ENCODE data around the gene P4HB. TPM values are rescaled to one million over a fixed set of nuclear protein-coding genes. Genes with fewer than 3 reads are reported as not detected.

The P4HB gene
- total RNA-seq, 4 donors from 2014 or later, result 685 to 999 (median 839) TPM

GRCh38 chr17:81813861-81814683 lies 46.3 kb downstream of the P4HB start:
- intact Hi-C loops (cut with DNase I; ENCODE audit: low total_unique reads), result no loop called here
- no peak for TF ChIP-seq POLR2A (IDR thresholded peaks at IDR 0.05)
- TF ChIP-seq CTCF (IDR thresholded peaks at IDR 0.05), result no peak
- 80 to 84% methylated on average over 35 to 40 of the region's 41 CpGs for WGBS, 2 donors
- no peak for DNase-seq (ENCODE audit: low spot score in 2 of 2)
- H3K4me3 ChIP-seq (ENCODE audit: low read depth, poor library complexity, severe bottlenecking), result no peak overlapping the region

GRCh38 chr17:81813371-81813684 lies 47.0 kb downstream of the P4HB start:
- no peak for TF ChIP-seq POLR2A (IDR thresholded peaks at IDR 0.05)
- H3K4me3 ChIP-seq (ENCODE audit: low read depth, poor library complexity, severe bottlenecking), result no peak overlapping the region
- intact Hi-C loops (cut with DNase I; ENCODE audit: low total_unique reads), result no loop called here
- 90 to 91% methylated on average over 1 to 12 of the region's 15 CpGs for WGBS, 2 donors
- no peak for DNase-seq (ENCODE audit: low spot score in 2 of 2)

- no peak overlapping the region for H3K4me3 ChIP-seq (ENCODE audit: low read depth, poor library complexity, severe bottlenecking)
- 83 to 85% methylated on average over 29 to 38 of the region's 45 CpGs for WGBS, 2 donors
- intact Hi-C loops (cut with DNase I; ENCODE audit: low total_unique reads), result no loop called here
- no peak for DNase-seq (ENCODE audit: low spot score in 2 of 2)
- no peak for TF ChIP-seq CTCF (IDR thresholded peaks at IDR 0.05)
- TF ChIP-seq POLR2A (IDR thresholded peaks at IDR 0.05), result no peak
These were observed 47.6 kb downstream of the P4HB start for GRCh38 chr17:81812571-81813370.

- no peak overlapping the region for H3K4me3 ChIP-seq (ENCODE audit: low read depth, poor library complexity, severe bottlenecking)
- 72 to 83% methylated on average over 16 to 21 of the region's 24 CpGs for WGBS, 2 donors
- no peak for TF ChIP-seq POLR2A (IDR thresholded peaks at IDR 0.05)
- TF ChIP-seq CTCF (IDR thresholded peaks at IDR 0.05), result no peak
- DNase-seq (ENCODE audit: low spot score in 2 of 2), result no peak
- intact Hi-C loops (cut with DNase I; ENCODE audit: low total_unique reads), result no loop called here
These were observed 48.4 kb downstream of the P4HB start for GRCh38 chr17:81811705-81812570.

GRCh38 chr17:81810892-81811704 lies 49.2 kb downstream of the P4HB start:
- WGBS, 2 donors, result 82% methylated on average over 23 to 41 of the region's 42 CpGs
- no peak for TF ChIP-seq CTCF (IDR thresholded peaks at IDR 0.05)
- no peak for TF ChIP-seq POLR2A (IDR thresholded peaks at IDR 0.05)
- no peak for DNase-seq (ENCODE audit: low spot score in 2 of 2)
- intact Hi-C loops (cut with DNase I; ENCODE audit: low total_unique reads), result no loop called here
- H3K4me3 ChIP-seq (ENCODE audit: low read depth, poor library complexity, severe bottlenecking), result no peak overlapping the region

All from lower leg skin (tissue), 4 donors.